HTR-8/SVneo (cell line): ENCODE measurements around the gene BHLHE23.
A peak's percentile ranks its signal among the peaks of the same experiment; 100 is the strongest.

ENCODE experiments used
- DNase-seq: peaks from one replicate; pipeline ENCODE4 v3.0.0; 2011; ENCODE audit warnings: low spot score, mixed read lengths; ENCODE audit not compliant: insufficient read length
- FAIRE-seq: peaks from 2 replicates; lab custom pipeline; 2011; peaks lifted over from hg19 to GRCh38; lab: Jason Lieb, UNC

The BHLHE23 gene

GRCh38 chr20:62977613-62978560, 28.9 kb downstream of the BHLHE23 start:
- FAIRE-seq = no peak
- no peak for DNase-seq

GRCh38 chr20:62976886-62977285, 29.9 kb downstream of the BHLHE23 start:
- DNase-seq = no peak
- FAIRE-seq = no peak

GRCh38 chr20:62975812-62976508, 30.8 kb downstream of the BHLHE23 start:
- DNase-seq (no peak), FAIRE-seq (no peak)

GRCh38 chr20:62975251-62975760, 31.5 kb downstream of the BHLHE23 start:
- FAIRE-seq (no peak), DNase-seq (no peak)

GRCh38 chr20:62972845-62973745, 33.7 kb downstream of the BHLHE23 start:
- FAIRE-seq (no peak), DNase-seq (no peak)

- DNase-seq (peak; percentile 100), FAIRE-seq (peak; percentile 99)
Observed at GRCh38 chr20:62971950-62972844, 34.6 kb downstream of the BHLHE23 start.

GRCh38 chr20:62971211-62971949, 35.4 kb downstream of the BHLHE23 start:
- FAIRE-seq = no peak
- no peak for DNase-seq

GRCh38 chr20:62970307-62971210, 36.2 kb downstream of the BHLHE23 start:
- DNase-seq (no peak), FAIRE-seq (no peak)

GRCh38 chr20:62969939-62970306, 36.8 kb downstream of the BHLHE23 start:
- DNase-seq = no peak
- no peak for FAIRE-seq

- DNase-seq (no peak), FAIRE-seq (no peak)
Observed at GRCh38 chr20:62969179-62969760, 37.5 kb downstream of the BHLHE23 start.

- FAIRE-seq (no peak), DNase-seq (no peak)
Observed at GRCh38 chr20:62968378-62969178, 38.2 kb downstream of the BHLHE23 start.

GRCh38 chr20:62967628-62968351, 39.0 kb downstream of the BHLHE23 start:
- FAIRE-seq = peak; percentile 4

GRCh38 chr20:62967149-62967501, 39.6 kb downstream of the BHLHE23 start:
- no peak for DNase-seq
- peak; percentile 82 for FAIRE-seq

More at GRCh38 chr20:62967628-62968351, 39.0 kb downstream of the BHLHE23 start:
- no peak for DNase-seq

GRCh38 chr20:62966212-62967148, 40.3 kb downstream of the BHLHE23 start:
- FAIRE-seq (no peak), DNase-seq (no peak)

- FAIRE-seq (peak; percentile 48), DNase-seq (no peak)
Observed at GRCh38 chr20:62965363-62965771, 41.4 kb downstream of the BHLHE23 start.
